ENCODE measurements around the gene MYO18B.

- TF ChIP-seq POU6F1 (CRISPR knock-in tag; IDR thresholded peaks at IDR 0.05; ENCODE audit: borderline replicate concordance, low read depth) (no peak), CREB5 (CRISPR knock-in tag; IDR thresholded peaks at IDR 0.05; ENCODE audit: low read depth) (no peak), OSR1 (CRISPR knock-in tag; IDR thresholded peaks at IDR 0.05) (no peak), CSRNP3 (CRISPR knock-in tag; IDR thresholded peaks at IDR 0.05) (no peak), PATZ1 (CRISPR knock-in tag; IDR thresholded peaks at IDR 0.05; ENCODE audit: borderline replicate concordance) (no peak), CSDC2 (CRISPR knock-in tag; IDR thresholded peaks at IDR 0.05) (no peak), PPARA (CRISPR knock-in tag; IDR thresholded peaks at IDR 0.05; ENCODE audit: borderline replicate concordance) (no peak), ARNTL (CRISPR knock-in tag; IDR thresholded peaks at IDR 0.05; ENCODE audit: borderline replicate concordance, low read depth) (no peak)
Observed at GRCh38 chr22:25955323-25955722, 213.3 kb downstream of the MYO18B start.
